ENCODE measurements around the gene HOXA1.

The HOXA1 gene

DNA sequence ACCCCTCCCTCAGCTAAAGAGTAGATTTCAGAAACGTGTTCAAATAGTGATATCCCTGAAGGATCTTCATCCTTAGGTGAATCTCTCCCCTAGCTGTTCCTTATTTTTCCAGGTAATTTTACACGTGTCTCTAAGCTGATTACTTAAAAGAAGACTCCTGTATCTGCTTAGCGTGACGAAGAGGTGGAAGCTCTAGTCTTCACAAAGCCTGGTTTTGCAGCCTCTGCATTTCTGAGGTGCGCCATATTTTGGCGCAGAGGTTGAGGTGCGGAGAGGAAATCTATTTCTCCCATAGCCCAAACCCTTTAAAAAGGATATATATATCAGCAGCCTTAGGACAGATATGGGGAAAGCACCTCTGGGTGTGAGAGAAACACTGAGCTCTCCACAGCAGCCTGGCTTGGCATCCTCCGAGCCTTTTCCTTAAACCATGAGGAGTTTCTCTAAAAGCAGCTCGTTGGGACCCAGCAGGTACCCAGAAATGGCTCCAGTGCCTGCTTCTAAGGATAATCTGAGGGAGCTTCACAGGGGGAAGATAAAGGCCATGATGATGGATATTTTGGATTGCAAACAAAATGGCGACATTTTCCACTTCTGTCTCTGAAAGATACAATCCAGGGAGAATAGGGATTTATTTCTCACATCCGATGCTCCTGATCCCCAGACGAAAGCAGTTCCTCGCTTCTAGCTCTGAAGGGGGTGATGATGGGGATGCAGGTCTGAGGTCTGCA is 9.7 kb upstream of the HOXA1 start:
- no peak for DNase-seq (ENCODE audit: low spot score)

DNA sequence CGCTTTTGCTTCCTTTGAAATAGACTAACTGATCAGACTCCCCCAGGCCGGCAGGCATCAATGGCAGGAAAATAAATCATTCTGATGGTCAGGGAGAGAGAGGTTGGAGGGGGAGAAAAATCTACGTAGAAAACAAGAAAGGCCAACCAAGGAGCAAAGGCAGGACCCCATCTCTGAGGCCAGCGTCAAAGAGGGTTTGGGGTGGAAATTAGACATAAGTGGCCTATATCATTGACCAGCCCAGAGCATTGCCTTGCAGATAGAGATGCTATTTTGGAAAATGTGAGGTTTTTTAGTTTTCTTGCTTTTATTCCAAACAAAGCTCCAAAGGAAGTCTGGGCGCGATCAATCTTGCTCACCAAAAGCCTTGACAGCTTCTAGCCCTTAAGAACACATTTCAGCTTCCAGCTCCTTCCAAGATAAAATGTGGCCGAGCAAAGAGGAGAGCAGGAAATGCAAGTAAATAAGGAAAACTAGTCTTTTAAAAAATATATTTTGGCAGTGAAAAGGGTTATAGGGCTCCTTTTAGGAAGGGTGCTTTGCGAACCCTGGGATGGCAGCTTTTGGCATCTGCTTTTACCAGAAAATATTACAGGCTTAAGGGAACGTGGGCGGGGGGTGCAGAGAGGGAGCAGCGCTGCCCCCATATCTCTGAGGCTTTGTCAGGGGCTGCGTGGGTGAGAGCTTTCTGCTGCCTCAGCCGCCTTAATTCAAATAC is 8.7 kb upstream of the HOXA1 start:
- no peak for DNase-seq (ENCODE audit: low spot score)

DNA sequence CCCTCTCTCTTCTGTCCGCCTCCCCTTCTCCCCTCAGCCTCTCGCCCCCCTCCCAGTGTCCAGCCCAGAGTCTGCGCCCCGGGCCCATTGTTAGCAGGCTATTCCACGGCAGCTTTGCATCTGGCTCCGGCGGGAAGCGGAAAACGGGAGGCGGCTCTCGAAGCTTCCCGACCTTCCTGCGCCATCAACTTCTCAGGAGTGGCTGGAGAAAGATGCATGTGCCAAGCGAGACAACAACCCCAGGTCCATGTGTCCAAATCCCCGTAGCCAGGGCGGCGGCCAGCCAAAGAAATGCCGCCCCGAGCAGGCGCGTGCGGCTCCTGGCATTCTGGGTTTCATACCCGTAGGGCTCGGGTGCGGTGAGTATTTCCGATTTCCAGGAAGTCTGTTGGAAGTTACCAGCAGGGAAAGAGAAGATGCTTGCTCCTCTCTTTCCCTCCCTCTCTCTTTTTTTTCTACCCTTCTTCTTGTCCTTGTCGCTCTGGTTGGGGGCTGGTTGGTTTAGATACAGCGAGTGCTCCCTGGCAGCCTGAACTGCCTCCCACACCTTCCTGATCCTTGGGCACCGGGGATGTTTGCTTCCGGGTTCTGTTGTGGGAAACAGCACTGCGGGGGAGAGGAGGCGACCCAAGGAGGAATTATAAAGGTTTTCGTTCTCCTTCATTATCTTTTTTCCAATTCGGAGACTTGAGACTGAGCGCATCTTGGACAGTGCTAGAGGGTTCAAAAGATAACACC is 7.9 kb upstream of the HOXA1 start:
- no peak for DNase-seq (ENCODE audit: low spot score)

DNA sequence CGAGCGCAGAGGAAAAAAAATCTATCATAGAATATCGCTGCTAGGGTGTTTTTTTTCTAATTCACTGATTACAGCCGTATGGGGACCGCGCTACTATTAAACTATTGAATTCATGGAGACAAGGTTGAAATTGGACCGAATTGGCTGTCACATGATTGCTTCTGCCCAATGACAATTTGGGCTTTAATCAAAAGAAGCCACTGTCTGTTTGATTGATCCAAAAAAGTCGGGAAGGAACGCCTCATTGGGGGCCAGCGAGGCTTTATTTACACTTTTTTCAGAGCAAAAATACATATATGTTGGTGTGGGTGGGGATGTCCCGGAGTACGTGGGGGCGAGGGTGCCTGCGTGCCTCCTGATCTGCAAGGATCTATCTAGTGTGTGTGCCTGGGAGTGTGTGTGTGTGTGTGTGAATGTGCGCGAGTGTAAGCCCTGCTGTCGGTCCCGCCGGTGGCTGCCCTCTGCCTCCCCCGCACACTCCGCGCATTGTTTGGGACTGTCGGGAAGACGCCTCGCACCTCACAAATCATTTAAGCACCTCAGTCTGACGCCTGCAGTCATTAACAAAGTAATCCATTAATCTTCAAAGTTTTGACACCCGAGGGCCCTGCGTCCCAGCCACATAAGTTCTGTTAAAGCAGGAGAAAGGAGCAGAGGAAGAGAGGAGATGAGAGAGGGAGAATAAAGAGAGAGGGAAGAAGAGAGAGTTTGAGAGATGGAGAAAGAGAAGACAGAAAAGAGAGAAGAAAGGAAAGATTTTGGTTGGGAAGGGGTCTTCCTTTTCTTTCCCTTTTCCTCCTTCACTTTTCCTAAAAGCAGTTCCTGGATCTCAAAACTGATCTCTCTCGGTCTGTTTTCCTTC is 7.0 kb upstream of the HOXA1 start, which contains the start of gene HOXA2:
HOXA2 (minus strand) TSS at position 103 of the 862 bp plus-strand sequence. CDS start 183 bp downstream, outside the sequence.
- no peak for DNase-seq (ENCODE audit: low spot score)

DNA sequence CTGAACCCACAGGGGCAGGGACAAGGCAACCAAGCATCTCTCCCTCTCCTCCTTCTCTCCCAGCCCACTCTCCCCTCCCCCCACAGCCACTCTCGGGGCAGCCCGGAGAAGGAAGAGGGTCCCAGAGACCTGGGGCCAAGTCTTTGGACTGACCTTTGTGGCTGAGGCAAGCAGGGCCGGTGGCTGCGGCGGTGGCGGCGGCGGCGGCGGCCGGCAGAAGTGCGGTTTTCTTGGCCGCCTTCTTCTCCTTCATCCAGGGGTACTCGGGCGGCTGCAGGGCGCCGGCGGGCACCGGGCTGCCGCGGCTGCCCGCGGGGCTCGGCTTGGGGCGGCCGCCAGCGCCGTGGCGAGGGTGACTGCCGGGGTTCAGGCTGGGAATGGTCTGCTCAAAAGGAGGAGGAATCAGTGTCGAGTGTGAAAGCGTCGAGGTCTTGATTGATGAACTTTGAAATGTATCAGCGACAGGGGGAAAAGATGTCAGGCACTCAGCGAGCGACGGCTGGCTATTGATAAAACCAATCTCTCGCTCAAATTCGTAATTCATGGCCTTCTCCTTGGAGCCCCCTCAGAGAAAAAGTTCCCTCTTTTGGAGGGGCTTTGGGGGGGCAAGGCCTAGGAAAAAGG is 6.3 kb upstream of the HOXA1 start:
- DNase-seq (ENCODE audit: low spot score): peak; percentile 61

DNA sequence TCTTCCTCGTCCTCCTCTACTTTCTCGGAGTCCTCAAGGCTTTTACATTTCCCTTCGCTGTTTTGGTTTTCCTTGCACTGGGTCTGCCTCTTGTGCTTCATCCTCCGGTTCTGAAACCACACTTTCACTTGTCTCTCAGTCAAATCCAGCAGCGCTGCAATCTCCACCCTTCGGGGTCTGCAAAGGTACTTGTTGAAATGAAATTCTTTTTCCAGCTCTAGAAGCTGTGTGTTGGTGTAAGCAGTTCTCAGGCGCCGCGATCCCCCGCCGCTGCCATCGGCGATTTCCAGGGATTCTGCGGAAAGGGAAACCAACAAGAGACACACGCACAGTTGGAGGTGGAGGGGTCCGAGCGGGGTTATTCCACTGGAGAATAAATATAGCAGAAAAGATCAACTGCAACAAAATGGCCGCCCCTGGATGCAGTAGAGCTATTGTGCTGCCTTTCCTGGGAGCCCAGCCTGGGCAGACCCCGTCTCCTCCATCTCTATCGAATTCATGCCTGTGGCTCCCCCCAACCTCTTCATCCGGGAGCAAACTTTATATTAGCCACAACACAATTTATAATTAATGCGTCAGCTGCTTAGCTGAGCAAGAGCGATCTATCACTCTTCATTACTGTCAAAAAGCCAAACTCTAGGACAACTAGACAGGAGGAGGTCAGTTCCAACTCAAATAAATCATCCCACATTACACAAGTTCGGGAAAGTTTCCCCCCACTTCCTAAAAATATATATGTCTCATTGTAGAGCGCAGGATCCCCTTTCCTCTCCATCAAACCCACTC is 5.6 kb upstream of the HOXA1 start:
- DNase-seq (ENCODE audit: low spot score): peak; percentile 58

DNA sequence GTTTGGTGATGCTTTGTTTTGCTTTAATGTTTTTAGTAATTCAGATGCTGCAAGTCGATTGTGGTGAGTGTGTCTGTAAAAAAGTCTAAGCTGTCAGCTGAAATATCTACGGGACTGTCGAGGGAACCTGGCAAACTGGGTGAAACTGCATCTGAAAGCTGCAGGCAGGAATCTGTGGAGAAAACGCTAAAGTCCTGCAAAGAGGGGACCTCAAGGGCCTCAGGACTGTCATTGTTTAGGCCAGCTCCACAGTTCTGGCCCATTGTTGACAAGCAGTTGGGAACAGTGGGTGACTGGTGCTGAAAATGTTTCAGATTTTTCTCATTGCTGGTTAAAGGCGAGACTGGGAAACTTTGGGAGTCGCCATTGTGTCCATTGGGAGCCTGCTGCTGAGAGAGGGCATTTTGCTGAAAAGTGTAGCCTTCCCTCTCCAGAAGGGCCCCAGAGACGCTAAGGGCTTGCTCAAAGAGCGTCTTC is 4.9 kb upstream of the HOXA1 start:
- DNase-seq (ENCODE audit: low spot score): peak; percentile 54

DNA sequence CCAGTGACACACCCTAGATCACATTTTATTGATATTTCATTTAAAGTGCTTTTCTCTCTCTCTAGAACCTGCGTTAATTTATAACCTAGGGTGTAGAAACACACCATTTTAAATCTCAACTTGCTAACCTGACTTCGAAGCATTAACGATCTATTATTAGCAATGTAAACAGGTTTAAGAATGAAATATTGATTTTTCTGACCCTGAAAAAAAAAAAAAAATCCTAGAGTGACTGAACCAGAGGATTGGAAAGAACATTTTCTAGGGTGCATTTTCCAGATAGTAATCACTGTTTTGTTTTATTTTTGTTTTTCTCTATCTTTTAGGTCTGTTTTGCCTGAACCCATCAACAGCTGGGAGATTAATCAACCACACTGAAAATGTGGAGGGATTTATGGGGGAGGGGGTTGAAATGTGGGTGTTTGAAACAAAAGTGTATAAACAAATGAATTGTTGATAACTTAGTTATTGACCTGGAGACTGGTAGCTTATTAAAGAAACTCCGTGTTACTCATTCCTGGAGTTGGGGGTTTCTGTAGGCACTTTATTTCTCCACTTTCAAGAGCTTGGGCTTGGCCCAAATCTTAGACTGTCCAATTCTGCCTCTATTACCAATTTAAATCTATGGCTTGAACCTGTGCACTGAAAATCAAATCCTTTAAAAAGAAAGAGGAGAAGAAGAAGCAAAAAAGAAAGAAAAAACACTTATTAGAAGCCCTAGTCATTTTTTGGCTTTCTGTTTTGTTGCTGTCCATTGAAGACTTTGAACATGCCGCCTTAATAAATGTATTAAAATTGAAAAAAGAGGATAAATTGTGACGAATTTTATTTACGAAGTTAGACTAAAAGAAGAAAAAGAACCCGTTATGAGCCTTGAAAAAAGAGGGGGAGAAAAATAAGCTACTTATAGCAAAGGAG is 3.9 kb upstream of the HOXA1 start:
- DNase-seq (ENCODE audit: low spot score): no peak

DNA sequence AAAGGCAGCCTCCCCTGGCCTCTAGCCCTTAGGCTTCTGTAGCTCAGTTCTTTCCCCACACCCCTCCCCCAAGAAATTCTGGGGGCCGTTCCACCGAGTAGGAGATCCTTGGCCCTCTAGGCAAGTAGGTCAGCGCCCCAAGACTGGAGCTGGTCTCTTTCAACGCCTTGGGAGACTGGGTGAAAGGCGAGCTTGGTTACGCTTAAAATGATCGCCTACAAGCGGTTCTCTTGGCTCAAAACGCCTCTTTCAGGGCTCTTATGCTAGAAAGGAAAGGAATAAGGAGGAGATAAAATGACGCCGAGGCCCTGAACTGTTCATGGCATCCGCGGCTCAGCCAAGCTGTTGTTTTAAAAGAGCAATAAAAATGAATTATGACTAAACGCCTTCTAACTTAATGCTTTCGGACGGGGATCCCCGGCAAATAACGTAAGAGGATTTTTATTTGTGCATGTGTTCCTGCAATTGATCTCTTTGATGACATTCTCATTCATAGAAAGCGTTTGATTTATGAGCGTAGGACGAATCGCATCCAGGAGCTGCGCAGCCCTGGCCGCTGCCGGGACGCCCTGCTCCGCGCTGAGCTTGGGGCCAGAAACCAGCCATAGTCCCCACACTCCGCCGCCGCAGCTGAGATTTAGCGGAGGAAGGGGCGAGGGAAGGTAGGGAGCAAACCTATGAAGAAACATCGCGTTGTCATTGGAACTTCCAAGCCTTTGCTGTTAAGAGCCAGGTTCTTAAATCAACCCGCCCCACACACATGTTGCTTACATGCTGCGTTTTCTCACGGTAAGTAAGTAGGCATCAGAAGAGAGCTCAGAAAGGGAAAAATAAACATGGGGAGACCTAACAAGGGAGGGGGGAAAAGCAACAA is 3.0 kb upstream of the HOXA1 start:
- DNase-seq (ENCODE audit: low spot score): no peak

DNA sequence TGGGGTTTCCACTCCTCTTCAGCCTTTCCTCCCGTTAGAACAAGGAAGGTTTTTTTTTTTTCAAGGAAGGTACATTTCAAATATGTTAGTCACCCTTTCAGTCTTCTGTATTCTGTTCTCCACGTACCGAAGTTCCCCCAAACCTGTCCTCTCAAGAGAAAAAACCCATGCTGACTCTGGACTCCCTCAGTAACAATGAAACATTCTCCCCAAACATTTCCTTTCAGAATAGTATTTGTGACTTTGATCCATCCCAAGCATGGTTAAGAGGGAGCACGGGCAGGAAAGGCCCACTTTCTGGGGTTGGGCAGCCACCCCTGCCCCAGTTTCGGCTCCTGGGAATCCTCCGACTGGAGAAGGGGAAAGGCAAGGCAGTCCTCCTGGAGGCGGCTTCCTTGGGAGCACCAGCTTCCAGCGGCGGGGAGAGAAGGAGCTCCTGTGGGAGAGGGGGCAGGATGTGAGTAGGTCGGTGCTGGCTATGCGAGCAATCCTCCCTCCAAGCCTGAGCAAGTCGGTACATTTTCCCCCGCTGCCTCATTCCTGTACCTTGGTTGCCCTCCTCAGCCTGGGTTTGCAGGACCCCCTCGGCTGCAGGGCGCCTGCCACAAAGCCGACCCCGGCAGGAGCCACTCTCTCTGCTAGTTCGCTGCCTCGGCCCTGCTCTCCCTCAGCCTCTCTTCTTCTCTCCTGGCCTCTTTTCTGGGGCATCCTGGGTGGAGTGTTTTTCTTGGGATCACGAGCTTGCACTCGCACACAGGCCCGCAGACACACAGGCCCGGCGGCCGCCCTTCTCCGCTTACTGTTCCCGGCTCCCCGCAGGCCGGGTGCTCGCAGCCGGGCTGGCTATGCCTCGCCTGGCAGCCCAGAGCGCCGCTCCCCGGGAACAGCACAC is 2.1 kb upstream of the HOXA1 start:
- DNase-seq (ENCODE audit: low spot score): peak; percentile 68

DNA sequence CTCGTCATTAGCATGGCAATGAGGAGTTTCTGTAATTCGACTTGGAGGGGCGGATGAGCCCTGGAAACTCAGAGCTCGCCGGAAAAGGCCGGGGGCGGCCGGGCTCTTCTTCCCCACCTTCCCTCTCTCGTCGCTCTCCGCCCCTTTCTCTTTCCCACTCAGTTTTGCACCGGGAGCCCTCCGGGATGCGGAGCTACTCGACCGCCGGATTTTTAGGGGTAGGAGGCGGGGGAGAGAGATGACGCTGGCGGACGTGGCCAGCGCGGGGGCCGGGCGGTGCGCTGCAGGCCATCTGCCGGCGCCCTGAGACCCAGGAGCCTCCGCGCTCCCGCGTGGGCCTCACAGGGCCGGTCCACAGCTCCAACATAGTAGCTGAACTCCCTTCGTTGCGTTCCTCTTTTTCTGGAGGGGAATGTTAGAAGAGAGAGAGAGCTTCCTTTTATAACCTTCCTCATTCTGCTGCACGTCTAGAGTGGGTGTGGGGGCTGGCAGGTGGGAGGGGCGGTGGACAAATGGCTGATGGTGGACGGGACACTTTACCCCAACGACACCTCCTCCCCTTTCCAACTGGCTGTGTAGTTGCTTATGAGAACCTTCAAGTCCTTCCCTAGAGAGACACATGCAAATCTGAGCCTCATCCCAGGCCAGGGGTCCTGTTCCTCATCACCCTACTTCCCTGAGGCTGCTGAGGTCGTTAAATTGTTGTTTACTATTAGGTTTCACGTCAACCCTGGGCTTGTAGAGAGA is 1.1 kb upstream of the HOXA1 start:
- DNase-seq (ENCODE audit: low spot score): no peak

DNA sequence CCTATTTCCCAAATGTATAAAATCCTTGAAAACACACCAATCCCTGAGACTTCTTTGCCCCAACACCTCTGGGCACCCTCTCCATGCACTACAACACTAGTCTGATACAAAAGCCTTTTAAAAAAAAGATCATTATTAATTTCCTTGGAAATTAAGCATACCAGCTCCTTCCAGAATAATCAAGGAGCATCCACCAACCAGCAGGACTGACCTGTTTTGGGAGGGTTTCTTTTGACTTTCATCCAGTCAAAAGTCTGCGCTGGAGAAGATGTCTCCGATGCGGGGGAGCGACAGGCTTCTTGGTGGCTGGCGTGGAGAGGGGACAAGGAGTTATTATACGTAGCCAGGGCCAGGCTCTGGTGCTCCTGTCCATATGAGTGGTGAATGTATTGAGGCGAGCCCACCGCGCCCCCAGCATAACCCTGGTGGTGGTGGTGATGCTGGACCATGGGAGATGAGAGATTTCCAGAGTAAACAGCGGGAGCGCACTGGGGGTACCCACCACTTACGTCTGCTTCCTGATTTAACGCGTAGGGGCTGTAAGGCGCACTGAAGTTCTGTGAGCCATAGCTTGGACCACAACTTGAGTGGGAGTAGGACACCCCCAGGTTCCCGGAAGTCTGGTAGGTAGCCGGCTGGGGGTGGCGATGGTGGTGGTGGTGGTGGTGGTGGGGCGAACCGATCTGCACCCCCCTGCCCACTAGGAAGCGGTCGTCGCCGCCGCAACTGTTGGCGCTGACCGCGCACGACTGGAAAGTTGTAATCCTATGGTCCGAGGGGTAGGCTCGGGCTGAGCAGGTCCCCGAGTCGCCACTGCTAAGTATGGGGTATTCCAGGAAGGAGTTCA is 527 bp downstream of the HOXA1 start:
- no peak for DNase-seq (ENCODE audit: low spot score)

DNA sequence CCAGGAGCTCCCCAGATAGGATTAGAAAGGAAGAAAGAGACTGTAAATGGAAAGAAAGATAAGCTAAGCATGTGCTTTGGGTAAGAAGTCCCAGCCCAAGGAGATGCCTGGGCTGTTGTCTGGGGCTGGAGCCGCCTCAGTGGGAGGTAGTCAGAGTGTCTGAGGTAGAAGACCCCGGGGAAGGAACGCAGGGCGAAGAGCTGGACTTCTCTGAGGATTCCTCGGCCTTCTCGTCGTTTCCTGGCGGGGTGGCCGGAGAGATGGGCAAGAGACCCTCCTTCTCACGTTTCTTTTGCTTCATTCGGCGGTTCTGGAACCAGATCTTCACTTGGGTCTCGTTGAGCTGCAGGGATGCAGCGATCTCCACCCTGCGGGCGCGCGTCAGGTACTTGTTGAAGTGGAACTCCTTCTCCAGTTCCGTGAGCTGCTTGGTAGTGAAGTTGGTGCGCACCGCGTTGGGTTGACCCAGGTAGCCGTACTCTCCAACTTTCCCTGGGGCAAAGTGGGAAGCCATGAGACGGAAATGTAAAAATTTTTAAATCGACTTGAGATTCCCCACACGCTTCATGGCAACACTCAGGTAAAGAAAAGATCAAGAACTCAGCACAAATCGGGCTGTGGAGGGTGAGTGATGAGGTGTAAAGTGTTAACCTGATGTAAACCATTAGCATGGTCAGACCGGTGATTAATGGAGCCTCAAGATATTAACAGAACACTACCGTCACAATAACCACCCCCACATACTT is 1.3 kb downstream of the HOXA1 start:
- no peak for DNase-seq (ENCODE audit: low spot score)

DNA sequence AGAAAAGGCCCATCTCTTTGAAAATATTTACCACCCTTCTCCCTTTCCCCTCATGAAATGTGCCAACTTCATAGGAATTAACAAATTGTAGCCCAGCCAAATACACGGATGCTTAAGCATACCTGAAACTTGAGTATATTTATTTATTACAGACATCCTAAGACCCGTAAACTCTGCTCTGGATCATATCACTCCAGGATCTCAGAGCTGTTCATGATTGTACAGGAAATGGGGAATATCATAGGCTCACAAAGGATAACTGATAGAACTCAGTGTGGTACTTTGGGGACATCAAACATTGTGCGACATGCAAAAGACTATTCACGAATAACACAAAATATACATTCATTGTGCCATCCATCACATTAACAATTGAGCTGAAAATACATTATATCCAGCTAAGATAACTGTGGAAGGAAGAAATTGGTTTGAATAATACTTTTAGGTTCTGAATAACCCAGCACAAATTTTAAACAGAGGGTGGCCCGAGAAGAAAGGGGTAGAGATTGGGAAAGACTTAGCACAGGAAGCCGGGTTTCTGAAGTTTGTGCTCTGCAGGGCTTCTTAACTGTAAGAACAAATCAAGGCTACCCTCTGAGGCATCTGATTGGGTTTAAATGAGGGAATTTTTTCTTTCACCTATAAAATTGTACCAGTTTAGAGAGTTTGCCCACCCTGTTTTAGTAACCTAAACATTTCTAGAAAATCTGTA is 2.5 kb downstream of the HOXA1 start:
- no peak for DNase-seq (ENCODE audit: low spot score)

DNA sequence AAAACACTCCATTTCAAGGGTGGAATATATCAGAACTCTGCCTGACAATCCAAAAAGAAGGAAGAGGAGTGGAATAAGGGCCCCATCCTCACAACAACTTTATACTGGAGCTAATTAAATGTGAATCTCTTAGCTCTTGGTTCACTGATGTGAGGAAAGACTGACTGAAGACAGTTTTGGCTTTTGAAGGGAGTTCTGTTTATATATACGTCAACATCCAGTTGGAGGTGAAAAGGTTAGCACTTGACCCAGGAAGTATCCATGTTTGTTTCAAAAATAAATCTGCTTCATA is 3.0 kb downstream of the HOXA1 start:
- no peak for DNase-seq (ENCODE audit: low spot score)
